ENCODE data around the gene SLCO3A1.

The SLCO3A1 gene

GRCh38 chr15:92111291-92111690, 257.8 kb downstream of the SLCO3A1 start:
- DNase-seq = no peak

- DNase-seq = no peak
These were observed 258.2 kb downstream of the SLCO3A1 start for GRCh38 chr15:92111751-92112150.

GRCh38 chr15:92112180-92112579, 258.7 kb downstream of the SLCO3A1 start:
- no peak for DNase-seq

- no peak for DNase-seq
These were observed 259.2 kb downstream of the SLCO3A1 start for GRCh38 chr15:92112711-92113110.

- DNase-seq = no peak
These were observed 260.3 kb downstream of the SLCO3A1 start for GRCh38 chr15:92113832-92114231.

- DNase-seq = no peak
These were observed 262.3 kb downstream of the SLCO3A1 start for GRCh38 chr15:92115834-92116233.

GRCh38 chr15:92116330-92116729, 262.8 kb downstream of the SLCO3A1 start:
- no peak for DNase-seq

- DNase-seq = no peak
These were observed 263.8 kb downstream of the SLCO3A1 start for GRCh38 chr15:92117261-92117731.

- DNase-seq = no peak
These were observed 264.8 kb downstream of the SLCO3A1 start for GRCh38 chr15:92118162-92118935.

GRCh38 chr15:92118936-92119325, 265.4 kb downstream of the SLCO3A1 start:
- DNase-seq = no peak

GRCh38 chr15:92120094-92120795, 266.7 kb downstream of the SLCO3A1 start:
- no peak for DNase-seq

GRCh38 chr15:92121047-92121446, 267.5 kb downstream of the SLCO3A1 start:
- DNase-seq = no peak

- DNase-seq = no peak
These were observed 268.8 kb downstream of the SLCO3A1 start for GRCh38 chr15:92122259-92122658.

- DNase-seq = no peak
These were observed 270.6 kb downstream of the SLCO3A1 start for GRCh38 chr15:92123962-92124656.

- no peak for DNase-seq
These were observed 271.1 kb downstream of the SLCO3A1 start for GRCh38 chr15:92124657-92125010.

- no peak for DNase-seq
These were observed 275.3 kb downstream of the SLCO3A1 start for GRCh38 chr15:92128788-92129187.

GRCh38 chr15:92130244-92130643, 276.7 kb downstream of the SLCO3A1 start:
- no peak for DNase-seq

GRCh38 chr15:92130906-92131305, 277.4 kb downstream of the SLCO3A1 start:
- DNase-seq = no peak

- no peak for DNase-seq
These were observed 279.7 kb downstream of the SLCO3A1 start for GRCh38 chr15:92132982-92133755.

- no peak for DNase-seq
These were observed 287.3 kb downstream of the SLCO3A1 start for GRCh38 chr15:92140796-92141195.

- DNase-seq = no peak
These were observed 288.1 kb downstream of the SLCO3A1 start for GRCh38 chr15:92141607-92142006.

- DNase-seq = no peak
These were observed 289.0 kb downstream of the SLCO3A1 start for GRCh38 chr15:92142242-92143232.
